Ishikawa (cell line): ENCODE data around the gene CHRM3.

Experiments
- CEBPB ChIP-seq: IDR thresholded peaks from 2 replicates; pipeline ENCODE4 v1.6.1; 2012
- EGR1 ChIP-seq: IDR thresholded peaks from 2 replicates; pipeline ENCODE4 v1.6.1; 2012
- EP300 ChIP-seq: IDR thresholded peaks from 2 replicates; pipeline ENCODE4 v1.6.1; 2012; ENCODE audit warnings: borderline replicate concordance
- FOXM1 ChIP-seq: IDR thresholded peaks from 2 replicates; pipeline ENCODE4 v1.6.1; 2012; ENCODE audit warnings: low read depth, borderline replicate concordance
- NFIC ChIP-seq: IDR thresholded peaks from 2 replicates; pipeline ENCODE4 v1.6.1; 2012
- TAF1 ChIP-seq: IDR thresholded peaks from 2 replicates; pipeline ENCODE4 v1.6.1; 2012; ENCODE audit warnings: low read depth, mild to moderate bottlenecking
- TCF12 ChIP-seq: IDR thresholded peaks from 2 replicates; pipeline ENCODE4 v1.6.1; 2012; ENCODE audit warnings: low read depth
- TEAD4 ChIP-seq: IDR thresholded peaks from 2 replicates; pipeline ENCODE4 v1.6.1; 2012
- YY1 ChIP-seq: IDR thresholded peaks from 2 replicates; pipeline ENCODE4 v1.6.1; 2012; ENCODE audit warnings: low read depth
- TF ChIP-seq, protein P1 (sequence below): IDR thresholded peaks from 2 replicates; pipeline ENCODE4 v1.6.1; 2012
- TF ChIP-seq, protein P2 (sequence below): IDR thresholded peaks from 2 replicates; pipeline ENCODE4 v1.6.1; 2012; ENCODE audit warnings: low read depth, mild to moderate bottlenecking
- TF ChIP-seq, protein P3 (sequence below): IDR thresholded peaks from 2 replicates; pipeline ENCODE4 v1.6.1; 2012

DNA sequence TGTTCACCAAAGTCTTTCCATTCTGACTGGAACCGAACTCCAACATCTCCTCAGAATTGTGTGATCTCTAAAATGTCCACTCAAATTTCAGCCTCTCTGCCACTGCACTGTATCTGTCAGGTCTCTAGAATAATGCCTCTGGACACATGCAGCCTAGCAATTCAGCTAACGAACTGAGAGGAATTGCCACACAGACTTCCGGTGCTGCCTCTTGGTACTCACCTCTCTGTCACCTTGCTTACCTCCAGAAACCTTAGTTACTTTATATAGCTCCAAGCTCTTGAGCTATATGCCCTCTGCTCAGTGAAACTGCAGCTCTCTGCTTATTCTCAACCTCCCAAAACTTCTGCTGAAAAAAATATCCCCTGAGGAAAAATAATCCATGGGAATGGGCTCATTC, 2.7 kb upstream of the CHRM3 start:
- TF ChIP-seq TEAD4 (no peak), CEBPB (no peak), TCF12 (no peak), EGR1 (no peak), EP300 (no peak), TAF1 (no peak), FOXM1 (no peak), NFIC (no peak), YY1 (no peak)
- TF ChIP-seq, protein P1, sequence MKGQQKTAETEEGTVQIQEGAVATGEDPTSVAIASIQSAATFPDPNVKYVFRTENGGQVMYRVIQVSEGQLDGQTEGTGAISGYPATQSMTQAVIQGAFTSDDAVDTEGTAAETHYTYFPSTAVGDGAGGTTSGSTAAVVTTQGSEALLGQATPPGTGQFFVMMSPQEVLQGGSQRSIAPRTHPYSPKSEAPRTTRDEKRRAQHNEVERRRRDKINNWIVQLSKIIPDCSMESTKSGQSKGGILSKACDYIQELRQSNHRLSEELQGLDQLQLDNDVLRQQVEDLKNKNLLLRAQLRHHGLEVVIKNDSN: no peak
- TF ChIP-seq, protein P2, sequence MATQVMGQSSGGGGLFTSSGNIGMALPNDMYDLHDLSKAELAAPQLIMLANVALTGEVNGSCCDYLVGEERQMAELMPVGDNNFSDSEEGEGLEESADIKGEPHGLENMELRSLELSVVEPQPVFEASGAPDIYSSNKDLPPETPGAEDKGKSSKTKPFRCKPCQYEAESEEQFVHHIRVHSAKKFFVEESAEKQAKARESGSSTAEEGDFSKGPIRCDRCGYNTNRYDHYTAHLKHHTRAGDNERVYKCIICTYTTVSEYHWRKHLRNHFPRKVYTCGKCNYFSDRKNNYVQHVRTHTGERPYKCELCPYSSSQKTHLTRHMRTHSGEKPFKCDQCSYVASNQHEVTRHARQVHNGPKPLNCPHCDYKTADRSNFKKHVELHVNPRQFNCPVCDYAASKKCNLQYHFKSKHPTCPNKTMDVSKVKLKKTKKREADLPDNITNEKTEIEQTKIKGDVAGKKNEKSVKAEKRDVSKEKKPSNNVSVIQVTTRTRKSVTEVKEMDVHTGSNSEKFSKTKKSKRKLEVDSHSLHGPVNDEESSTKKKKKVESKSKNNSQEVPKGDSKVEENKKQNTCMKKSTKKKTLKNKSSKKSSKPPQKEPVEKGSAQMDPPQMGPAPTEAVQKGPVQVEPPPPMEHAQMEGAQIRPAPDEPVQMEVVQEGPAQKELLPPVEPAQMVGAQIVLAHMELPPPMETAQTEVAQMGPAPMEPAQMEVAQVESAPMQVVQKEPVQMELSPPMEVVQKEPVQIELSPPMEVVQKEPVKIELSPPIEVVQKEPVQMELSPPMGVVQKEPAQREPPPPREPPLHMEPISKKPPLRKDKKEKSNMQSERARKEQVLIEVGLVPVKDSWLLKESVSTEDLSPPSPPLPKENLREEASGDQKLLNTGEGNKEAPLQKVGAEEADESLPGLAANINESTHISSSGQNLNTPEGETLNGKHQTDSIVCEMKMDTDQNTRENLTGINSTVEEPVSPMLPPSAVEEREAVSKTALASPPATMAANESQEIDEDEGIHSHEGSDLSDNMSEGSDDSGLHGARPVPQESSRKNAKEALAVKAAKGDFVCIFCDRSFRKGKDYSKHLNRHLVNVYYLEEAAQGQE: no peak
- TF ChIP-seq, protein P3, sequence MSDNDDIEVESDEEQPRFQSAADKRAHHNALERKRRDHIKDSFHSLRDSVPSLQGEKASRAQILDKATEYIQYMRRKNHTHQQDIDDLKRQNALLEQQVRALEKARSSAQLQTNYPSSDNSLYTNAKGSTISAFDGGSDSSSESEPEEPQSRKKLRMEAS: no peak
